ENCODE results near the gene POP4. TPM values are rescaled to one million over a fixed set of nuclear protein-coding genes. Genes with fewer than 3 reads are reported as not detected.

Gene POP4
- total and polyA plus RNA-seq, 2 of the 4 experiments (the other 2 are of a cell fraction), result 65.1 to 87.2 TPM

GRCh38 chr19:29663861-29664752 is 58.0 kb downstream of the POP4 start (continued):
- TF ChIP-seq, protein P1, sequence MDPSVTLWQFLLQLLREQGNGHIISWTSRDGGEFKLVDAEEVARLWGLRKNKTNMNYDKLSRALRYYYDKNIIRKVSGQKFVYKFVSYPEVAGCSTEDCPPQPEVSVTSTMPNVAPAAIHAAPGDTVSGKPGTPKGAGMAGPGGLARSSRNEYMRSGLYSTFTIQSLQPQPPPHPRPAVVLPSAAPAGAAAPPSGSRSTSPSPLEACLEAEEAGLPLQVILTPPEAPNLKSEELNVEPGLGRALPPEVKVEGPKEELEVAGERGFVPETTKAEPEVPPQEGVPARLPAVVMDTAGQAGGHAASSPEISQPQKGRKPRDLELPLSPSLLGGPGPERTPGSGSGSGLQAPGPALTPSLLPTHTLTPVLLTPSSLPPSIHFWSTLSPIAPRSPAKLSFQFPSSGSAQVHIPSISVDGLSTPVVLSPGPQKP (IDR thresholded peaks at IDR 0.05; ENCODE audit: borderline replicate concordance, low read depth, low read length), result no peak
- no peak for TF ChIP-seq MAZ (IDR thresholded peaks at IDR 0.05; ENCODE audit: borderline replicate concordance, low read depth, low read length)
